NCI-H1436 (cell line): ENCODE results near the gene DNER.

Experiments used
- DNase-seq: peaks from one replicate; lab custom pipeline; 2025; lab: John Stamatoyannopoulos, UW

DNER gene

DNA sequence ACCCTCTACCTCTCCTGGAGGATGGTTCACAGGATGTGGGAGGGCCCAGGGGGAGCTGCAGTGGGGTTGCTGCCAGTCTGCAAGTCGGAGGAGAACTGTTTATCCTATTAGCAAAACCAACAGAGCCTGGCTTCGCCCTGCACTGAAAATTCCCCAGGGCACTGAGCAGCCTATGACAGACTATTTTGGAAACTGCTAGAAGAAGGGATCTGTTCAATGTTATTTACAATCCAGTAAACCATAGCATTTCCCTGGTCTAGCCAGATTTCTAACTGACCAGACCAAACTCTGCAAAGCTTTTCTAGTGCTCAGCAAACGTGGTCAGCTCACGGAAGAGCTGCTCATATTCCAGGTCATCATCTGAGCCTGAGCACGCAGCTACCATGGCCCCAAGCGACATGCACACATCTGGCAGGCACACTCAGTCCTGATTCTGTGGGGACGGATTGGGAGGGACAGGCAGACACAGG, 378.4 kb downstream of the DNER start:
- DNase-seq = peak; percentile 70

DNA sequence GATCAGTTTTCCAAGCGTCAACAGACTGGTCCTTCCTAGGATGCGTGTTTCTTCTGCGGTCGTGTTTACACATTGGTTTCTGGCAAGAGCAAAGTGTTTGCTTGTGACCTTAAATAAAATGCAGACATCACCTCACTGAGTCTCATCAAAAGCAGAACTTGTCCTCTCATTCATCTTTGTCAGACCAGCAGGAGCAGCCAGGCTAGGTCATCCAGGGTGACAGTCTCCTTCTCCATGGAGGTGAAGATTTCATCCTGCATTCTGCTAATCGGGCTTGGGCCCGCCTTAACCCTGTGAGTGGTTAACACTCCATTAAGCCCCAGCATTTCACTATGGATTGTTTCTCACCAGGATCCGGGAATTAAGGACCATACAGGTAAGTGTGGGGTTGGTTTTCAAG, 379.0 kb downstream of the DNER start:
- DNase-seq = no peak

DNA sequence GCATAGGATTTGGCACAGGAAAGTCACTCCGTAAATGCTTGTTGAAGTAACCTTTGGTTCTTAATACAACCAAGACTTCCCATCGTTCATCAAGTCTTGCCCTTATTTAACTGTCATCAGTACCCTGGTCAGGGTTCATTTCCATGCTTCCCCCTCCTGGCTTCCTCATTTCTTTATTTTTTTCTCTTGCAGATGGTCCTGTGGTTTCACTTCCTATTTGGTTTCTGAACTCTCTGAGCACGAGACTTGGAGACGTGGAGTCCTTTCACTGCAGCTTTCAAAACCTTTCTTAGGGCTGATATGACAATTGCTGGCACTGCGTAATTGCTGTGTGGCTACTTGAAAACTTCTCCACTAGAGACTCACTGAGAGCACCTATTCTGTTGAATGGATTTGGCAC, 383.4 kb downstream of the DNER start:
- no peak for DNase-seq

DNA sequence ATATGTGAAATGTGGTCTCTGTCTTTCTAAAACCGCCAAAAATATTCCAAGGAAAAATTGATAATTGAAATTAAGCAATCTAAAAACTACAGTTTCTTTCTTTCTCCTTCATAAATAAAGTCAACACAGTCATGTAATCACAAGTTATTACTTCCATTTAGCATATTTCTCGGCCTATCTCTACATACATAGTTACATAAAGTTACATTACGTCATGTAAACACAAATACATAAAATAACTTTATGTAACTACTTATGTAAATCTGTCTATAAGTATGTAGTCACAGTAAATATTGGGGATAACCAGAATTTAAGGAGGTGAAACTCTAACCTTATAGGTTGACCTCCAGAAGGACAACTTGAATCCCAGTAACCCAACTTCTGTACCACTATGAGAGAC, 394.8 kb downstream of the DNER start:
- no peak for DNase-seq

DNA sequence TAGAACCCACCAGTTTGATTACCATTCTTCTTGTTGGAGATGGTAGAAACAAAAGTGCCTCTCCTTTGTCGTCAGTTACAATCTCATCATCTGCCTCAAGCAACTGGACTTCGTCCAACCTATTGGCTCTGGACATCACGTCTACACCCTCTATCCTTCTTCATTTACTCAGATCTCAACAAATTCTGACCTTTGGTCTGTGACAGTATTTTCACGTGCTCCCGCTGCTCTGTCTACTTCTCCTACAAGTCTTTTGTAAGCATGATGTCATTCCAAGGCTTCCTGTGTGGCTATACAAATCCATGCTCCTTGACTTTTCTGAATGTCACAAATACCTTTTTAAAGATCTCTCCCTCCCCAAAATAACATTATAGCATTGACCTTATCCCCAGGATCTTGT, 400.2 kb downstream of the DNER start:
- DNase-seq = no peak

DNA sequence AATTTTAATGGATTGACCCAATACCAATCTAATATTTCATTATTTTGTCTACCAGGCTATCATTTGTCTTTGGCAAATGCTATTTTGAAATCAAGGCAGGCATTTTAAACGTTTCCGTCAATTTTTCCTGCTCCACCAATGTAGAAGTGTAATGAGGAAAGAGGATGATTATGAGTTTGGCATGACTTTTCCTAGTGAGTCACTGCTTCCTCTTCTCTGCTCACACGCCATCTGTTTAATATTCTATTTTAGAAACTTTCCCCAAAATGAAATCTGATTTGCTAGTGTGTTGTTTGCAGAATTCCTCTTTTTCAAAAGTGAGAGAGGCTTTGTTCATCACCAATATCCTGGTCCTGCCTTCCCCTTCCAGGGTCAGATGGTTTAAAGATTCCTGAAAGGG, 400.8 kb downstream of the DNER start:
- no peak for DNase-seq
